Measurements from ENCODE around the gene SYPL2.

The SYPL2 gene

DNA sequence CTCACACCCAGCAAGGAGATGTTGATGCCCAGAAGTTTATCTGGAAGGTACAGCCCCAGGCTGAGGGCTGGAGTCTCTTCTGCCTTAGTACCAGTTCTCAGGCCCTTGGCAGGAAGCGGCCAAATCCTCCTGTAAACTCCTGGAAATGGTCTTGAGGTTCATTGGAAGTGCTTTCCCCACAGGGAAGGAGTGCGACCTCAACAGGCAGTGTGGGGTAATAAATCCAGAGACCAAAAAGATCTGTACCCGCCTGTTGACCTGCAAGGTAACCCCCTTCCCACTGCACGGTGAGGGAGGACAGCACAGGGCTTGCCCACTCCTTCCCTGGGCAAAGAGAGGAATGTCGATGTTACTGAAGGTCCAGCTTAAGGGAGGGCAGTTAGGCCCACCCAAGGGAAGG lies 21.9 kb downstream of the SYPL2 start:
- H3K4me2 ChIP-seq (ENCODE audit: low read length): no peak overlapping the region
- H3K4me3 ChIP-seq (ENCODE audit: low read length): no peak overlapping the region
- H3K27me3 ChIP-seq (ENCODE audit: control insufficient read depth, low read length): no peaks in the 10 kb centered on the region
- no peaks in the 10 kb centered on the region for H3K9me3 ChIP-seq (ENCODE audit: control insufficient read depth, insufficient read depth, low read length)
- H3F3A ChIP-seq (ENCODE audit: control insufficient read depth, insufficient read depth): no peaks in the 10 kb centered on the region
- peaks cover 21% of the 10 kb centered on the region for H3K36me3 ChIP-seq (ENCODE audit: control insufficient read depth, low read length)
- H3K79me2 ChIP-seq (ENCODE audit: control insufficient read depth, low read length): peaks cover 14% of the 10 kb centered on the region
- no peaks in the 10 kb centered on the region for H3K9me2 ChIP-seq (replicated peaks; ENCODE audit: control insufficient read depth, low read length)
- TF ChIP-seq EZH2phosphoT487 (IDR thresholded peaks at IDR 0.05; ENCODE audit: borderline replicate concordance, low read length): no peak
- TF ChIP-seq, protein P1, sequence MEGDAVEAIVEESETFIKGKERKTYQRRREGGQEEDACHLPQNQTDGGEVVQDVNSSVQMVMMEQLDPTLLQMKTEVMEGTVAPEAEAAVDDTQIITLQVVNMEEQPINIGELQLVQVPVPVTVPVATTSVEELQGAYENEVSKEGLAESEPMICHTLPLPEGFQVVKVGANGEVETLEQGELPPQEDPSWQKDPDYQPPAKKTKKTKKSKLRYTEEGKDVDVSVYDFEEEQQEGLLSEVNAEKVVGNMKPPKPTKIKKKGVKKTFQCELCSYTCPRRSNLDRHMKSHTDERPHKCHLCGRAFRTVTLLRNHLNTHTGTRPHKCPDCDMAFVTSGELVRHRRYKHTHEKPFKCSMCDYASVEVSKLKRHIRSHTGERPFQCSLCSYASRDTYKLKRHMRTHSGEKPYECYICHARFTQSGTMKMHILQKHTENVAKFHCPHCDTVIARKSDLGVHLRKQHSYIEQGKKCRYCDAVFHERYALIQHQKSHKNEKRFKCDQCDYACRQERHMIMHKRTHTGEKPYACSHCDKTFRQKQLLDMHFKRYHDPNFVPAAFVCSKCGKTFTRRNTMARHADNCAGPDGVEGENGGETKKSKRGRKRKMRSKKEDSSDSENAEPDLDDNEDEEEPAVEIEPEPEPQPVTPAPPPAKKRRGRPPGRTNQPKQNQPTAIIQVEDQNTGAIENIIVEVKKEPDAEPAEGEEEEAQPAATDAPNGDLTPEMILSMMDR (IDR thresholded peaks at IDR 0.05; ENCODE audit: low read depth, low read length, poor library complexity, severe bottlenecking): peak; percentile 36
- H4K20me1 ChIP-seq (ENCODE audit: control insufficient read depth, insufficient read depth, low read depth, low read length): no peaks in the 10 kb centered on the region
- H3K27ac ChIP-seq (ENCODE audit: low read depth, low read length): no peak overlapping the region
- peaks cover 18% of the 10 kb centered on the region for H3K4me1 ChIP-seq (ENCODE audit: control insufficient read depth, low read length)

- Histone ChIP-seq H4K20me1 (ENCODE audit: control insufficient read depth, insufficient read depth, low read depth, low read length) (no peaks in the 10 kb centered on the region), H3K4me3 (ENCODE audit: low read length) (no peak overlapping the region), H3K4me2 (ENCODE audit: low read length) (no peak overlapping the region), H3K79me2 (ENCODE audit: control insufficient read depth, low read length) (peaks cover 14% of the 10 kb centered on the region), H3F3A (ENCODE audit: control insufficient read depth, insufficient read depth) (no peaks in the 10 kb centered on the region; the same call in 1 of the 2 replicates), H3K9me3 (ENCODE audit: control insufficient read depth, insufficient read depth, low read length) (no peaks in the 10 kb centered on the region), H3K4me1 (ENCODE audit: control insufficient read depth, low read length) (peaks cover 20% of the 10 kb centered on the region), H3K27ac (ENCODE audit: low read depth, low read length) (no peak overlapping the region), H3K36me3 (ENCODE audit: control insufficient read depth, low read length) (peaks cover 21% of the 10 kb centered on the region), H3K9me2 (replicated peaks; ENCODE audit: control insufficient read depth, low read length) (no peaks in the 10 kb centered on the region), H3K27me3 (ENCODE audit: control insufficient read depth, low read length) (no peaks in the 10 kb centered on the region)
- TF ChIP-seq EZH2phosphoT487 (IDR thresholded peaks at IDR 0.05; ENCODE audit: borderline replicate concordance, low read length): no peak
- TF ChIP-seq, protein P1 (IDR thresholded peaks at IDR 0.05; ENCODE audit: low read depth, low read length, poor library complexity, severe bottlenecking): no peak
These were observed 22.4 kb downstream of the SYPL2 start for GRCh38 chr1:109488696-109489095.

DNA sequence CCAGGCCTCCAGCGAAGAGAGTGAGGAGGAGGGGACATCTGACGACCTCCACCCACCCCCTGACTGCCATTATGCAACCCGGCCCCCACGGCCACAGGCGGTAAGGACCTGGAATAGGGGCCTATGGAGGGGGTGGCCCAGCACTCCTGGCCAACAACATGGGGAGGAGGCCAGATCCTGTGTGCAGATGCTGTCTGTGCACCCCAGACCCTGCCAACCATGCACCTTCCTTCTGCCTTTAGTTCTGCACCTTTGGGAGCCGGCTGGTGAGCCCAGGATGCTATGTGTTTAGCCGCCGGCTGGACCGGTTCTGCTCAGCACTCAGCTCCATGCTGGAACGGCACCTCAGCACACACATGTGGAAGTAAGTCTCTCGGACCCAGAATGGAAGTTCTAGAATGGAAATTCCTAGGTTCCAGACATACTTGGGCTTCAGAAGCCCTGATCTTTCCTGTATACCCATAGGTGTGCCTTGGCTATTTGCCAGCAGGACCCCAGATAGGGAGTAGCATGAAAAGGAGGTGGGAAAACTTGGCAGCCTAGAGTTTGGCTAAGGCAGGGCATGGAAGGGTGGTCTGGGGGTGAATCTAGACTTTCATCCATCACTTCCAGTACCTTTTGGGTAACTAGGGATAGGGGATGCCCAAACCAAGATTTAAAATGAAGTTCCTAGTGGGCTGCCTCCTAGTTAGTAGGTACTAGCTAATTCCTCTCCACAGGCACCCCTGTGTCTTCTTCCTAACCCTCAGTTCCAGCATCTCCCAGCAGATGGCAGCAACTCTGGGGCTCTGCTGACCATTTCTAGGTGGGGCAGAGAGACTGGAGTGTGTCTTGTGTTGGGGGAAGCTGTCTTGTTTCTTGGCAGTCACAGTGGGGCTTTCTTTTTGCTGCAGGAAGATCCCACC lies 23.9 kb downstream of the SYPL2 start:
- no peak for TF ChIP-seq EZH2phosphoT487 (IDR thresholded peaks at IDR 0.05; ENCODE audit: borderline replicate concordance, low read length)
- TF ChIP-seq, protein P1 (IDR thresholded peaks at IDR 0.05; ENCODE audit: low read depth, low read length, poor library complexity, severe bottlenecking): peak; percentile 77
- Histone ChIP-seq H3K4me1 (ENCODE audit: control insufficient read depth, low read length) (peaks cover 18% of the 10 kb centered on the region), H3K4me3 (ENCODE audit: low read length) (no peak overlapping the region), H3K27ac (ENCODE audit: low read depth, low read length) (no peak overlapping the region), H3K79me2 (ENCODE audit: control insufficient read depth, low read length) (peaks cover 15% of the 10 kb centered on the region), H3K9me2 (replicated peaks; ENCODE audit: control insufficient read depth, low read length) (no peaks in the 10 kb centered on the region), H3K27me3 (ENCODE audit: control insufficient read depth, low read length) (no peaks in the 10 kb centered on the region), H3F3A (ENCODE audit: control insufficient read depth, insufficient read depth) (no peaks in the 10 kb centered on the region; the same call in 1 of the 2 replicates), H3K4me2 (ENCODE audit: low read length) (no peak overlapping the region), H3K36me3 (ENCODE audit: control insufficient read depth, low read length) (peaks cover 24% of the 10 kb centered on the region), H3K9me3 (ENCODE audit: control insufficient read depth, insufficient read depth, low read length) (no peaks in the 10 kb centered on the region), H4K20me1 (ENCODE audit: control insufficient read depth, insufficient read depth, low read depth, low read length) (no peaks in the 10 kb centered on the region)
